Measurements from ENCODE around the gene HOXA11. TPM values are rescaled to one million over a fixed set of nuclear protein-coding genes. Genes with fewer than 3 reads are reported as not detected.

HOXA11 gene
- polyA plus RNA-seq, 1 experiment, result 34.0 TPM

- DNase-seq (ENCODE audit: low read depth), result no peak
- Histone ChIP-seq H3K27me3 (ENCODE audit: control insufficient read depth, insufficient read depth, low read length) (no peaks in the 10 kb centered on the region), H3K36me3 (ENCODE audit: control insufficient read depth, insufficient read depth, low read length) (peaks cover 1% of the 10 kb centered on the region; the same call in 1 of the 2 replicates), H3K4me3 (ENCODE audit: low read depth, low read length) (peak overlapping the region; percentile 59)
- no peak for TF ChIP-seq CTCF (IDR thresholded peaks at IDR 0.05; ENCODE audit: insufficient read depth, low read depth, low read length)
- CTCF ChIA-PET, result interaction anchor here (0.7 to 6.9 kb wide), 24 partner anchors 8 to 780 kb away, joined by 3 to 74 read pairs (median 4); partner anchors contain the start of gene HOXA9
- POLR2A ChIA-PET, result no interaction called here
These were observed 35.0 kb downstream of the HOXA11 start for GRCh38 chr7:27149842-27150567.

GRCh38 chr7:27148756-27149641, 36.0 kb downstream of the HOXA11 start:
- peaks cover 1% of the 10 kb centered on the region; the same call in 1 of the 2 replicates for H3K36me3 ChIP-seq (ENCODE audit: control insufficient read depth, insufficient read depth, low read length)
- CTCF ChIA-PET, result interaction anchor here (1.1 to 6.9 kb wide), 9 partner anchors 7 to 779 kb away, joined by 3 to 74 read pairs (median 9); no protein-coding TSS in a partner anchor
- H3K27me3 ChIP-seq (ENCODE audit: control insufficient read depth, insufficient read depth, low read length), result no peaks in the 10 kb centered on the region
- no peak for TF ChIP-seq CTCF (IDR thresholded peaks at IDR 0.05; ENCODE audit: insufficient read depth, low read depth, low read length)
- no peak overlapping the region for H3K4me3 ChIP-seq (ENCODE audit: low read depth, low read length)
- POLR2A ChIA-PET, result no interaction called here
- DNase-seq (ENCODE audit: low read depth), result no peak

- Histone ChIP-seq H3K4me3 (ENCODE audit: low read depth, low read length) (no peak overlapping the region; the same call in 1 of the 2 replicates), H3K27me3 (ENCODE audit: control insufficient read depth, insufficient read depth, low read length) (no peaks in the 10 kb centered on the region), H3K36me3 (ENCODE audit: control insufficient read depth, insufficient read depth, low read length) (peaks cover 1% of the 10 kb centered on the region; the same call in 1 of the 2 replicates)
- CTCF ChIA-PET, result interaction anchor here (1.3 to 6.9 kb wide), 5 partner anchors 11 to 773 kb away, joined by 3 to 74 read pairs (median 5); no protein-coding TSS in a partner anchor
- POLR2A ChIA-PET, result no interaction called here
- TF ChIP-seq CTCF (IDR thresholded peaks at IDR 0.05; ENCODE audit: insufficient read depth, low read depth, low read length), result no peak
- no peak for DNase-seq (ENCODE audit: low read depth)
These were observed 36.8 kb downstream of the HOXA11 start for GRCh38 chr7:27148031-27148755.

GRCh38 chr7:27147199-27148030, 37.6 kb downstream of the HOXA11 start, which contains the start of gene HOXA6:
HOXA6 (minus strand) TSS chr7:27147774; CDS start chr7:27147749, 25 bp downstream.
- Histone ChIP-seq H3K4me3 (ENCODE audit: low read depth, low read length) (no peak within 1 kb of the TSS; the same call in 1 of the 2 replicates), H3K27me3 (ENCODE audit: control insufficient read depth, insufficient read depth, low read length) (no peaks in the 10 kb centered on the region), H3K36me3 (ENCODE audit: control insufficient read depth, insufficient read depth, low read length) (peaks cover 1% of the 10 kb centered on the region; the same call in 1 of the 2 replicates)
- no peak for TF ChIP-seq CTCF (IDR thresholded peaks at IDR 0.05; ENCODE audit: insufficient read depth, low read depth, low read length)
- ChIA-PET POLR2A (no interaction called here), CTCF (interaction anchor here (0.9 to 6.9 kb wide), 5 partner anchors 12 to 751 kb away, joined by 3 to 74 read pairs (median 5); no protein-coding TSS in a partner anchor)
- no peak for DNase-seq (ENCODE audit: low read depth)
